ENCODE results near the gene PRKG1. TPM values are rescaled to one million over a fixed set of nuclear protein-coding genes. Genes with fewer than 3 reads are reported as not detected.

PRKG1 gene
- total and polyA plus RNA-seq, 2 of the 4 experiments (the other 2 are of a cell fraction): 3.5 to 18.3 TPM

GRCh38 chr10:51852297-51852696, 778.0 kb downstream of the PRKG1 start:
- Histone ChIP-seq H3K27me3 (ENCODE audit: control insufficient read depth, insufficient read depth, low read length) (no peaks in the 10 kb centered on the region), H4K91ac (ENCODE audit: insufficient read depth, low read depth, low read length) (no peak overlapping the region), H3K23ac (ENCODE audit: low read depth, low read length) (no peak overlapping the region), H4K5ac (ENCODE audit: low read depth, low read length) (no peak overlapping the region), H3K36me3 (ENCODE audit: control insufficient read depth, insufficient read depth, low read length) (no peaks in the 10 kb centered on the region), H4K8ac (ENCODE audit: low read depth in 2 of 2, low read length in 2 of 2) (no peak overlapping the region), H2BK120ac (ENCODE audit: low read depth, low read length) (no peak overlapping the region), H3K9me1 (ENCODE audit: insufficient read depth, low read length) (no peaks in the 10 kb centered on the region), H2AFZ (replicated peaks; ENCODE audit: low read length, poor library complexity) (no peak overlapping the region), H3K4me2 (ENCODE audit: low read depth, low read length) (no peak overlapping the region), H3K4ac (ENCODE audit: low read depth, low read length) (no peak overlapping the region), H3K4me3 (ENCODE audit: insufficient read depth, low read depth, low read length) (no peak overlapping the region), H3K79me1 (ENCODE audit: low read depth in 1 of 2, low read length in 2 of 2) (no peaks in the 10 kb centered on the region), H2BK15ac (ENCODE audit: low read depth, low read length) (no peak overlapping the region), H2AK5ac (ENCODE audit: low read depth, low read length) (no peak overlapping the region), H4K20me1 (ENCODE audit: insufficient read depth, low read length) (no peaks in the 10 kb centered on the region), H3K18ac (ENCODE audit: low read depth, low read length) (no peak overlapping the region), H3K56ac (ENCODE audit: extremely low read depth, insufficient read depth, low read length) (no peak overlapping the region), H3K4me1 (ENCODE audit: control insufficient read depth, insufficient read depth, low read length) (no peaks in the 10 kb centered on the region), H2BK20ac (ENCODE audit: low read depth, low read length) (no peak overlapping the region), H3K9me3 (ENCODE audit: control insufficient read depth, insufficient read depth, low read length) (no peaks in the 10 kb centered on the region), H2BK5ac (ENCODE audit: low read depth, low read length, poor library complexity, severe bottlenecking) (no peak overlapping the region), H3K27ac (ENCODE audit: insufficient read depth, low read length) (no peak overlapping the region), H3K9ac (ENCODE audit: low read depth, low read length) (no peak overlapping the region), H2AK9ac (replicated peaks; ENCODE audit: low read depth, low read length, poor library complexity) (no peak overlapping the region), H3K14ac (replicated peaks; ENCODE audit: low read depth, low read length) (0 out of 2 replicates have a peak overlapping the region, but pooled peaks have one; percentile 54)
- ChIA-PET POLR2A (ENCODE audit: unreplicated experiment) (no interaction called here), CTCF (no interaction called here)
- dilution Hi-C loops (cut with HindIII; ENCODE audit: low sequenced_read_pairs, unreplicated experiment) (no loop called here), in situ Hi-C loops (cut with MboI; ENCODE audit: low sequenced_read_pairs) (no loop called here), intact Hi-C loops (cut with micrococcal nuclease) (no loop called here)
- BruUV-seq (replicated peaks): no TSS peak
- ATAC-seq (ENCODE audit: low read depth): no peak
- no peak for DNase-seq
- TF ChIP-seq CTCF (conservative IDR thresholded peaks at IDR 0.05; ENCODE audit: low read depth, low read length): no peak
- TF ChIP-seq RFX5 (IDR thresholded peaks at IDR 0.05; ENCODE audit: low read depth, low read length): no peak
- TF ChIP-seq MAFK (IDR thresholded peaks at IDR 0.05; ENCODE audit: low read depth, low read length): no peak
- no peak for TF ChIP-seq RCOR1 (IDR thresholded peaks at IDR 0.05; ENCODE audit: insufficient replicate concordance, low read length)
- TF ChIP-seq MXI1 (IDR thresholded peaks at IDR 0.05; ENCODE audit: borderline replicate concordance, low read depth, low read length): no peak
- TF ChIP-seq ELK1 (IDR thresholded peaks at IDR 0.05; ENCODE audit: borderline replicate concordance, low read depth, low read length): no peak
- TF ChIP-seq FOS (IDR thresholded peaks at IDR 0.05; ENCODE audit: low read depth, low read length): no peak
